Endothelial cell of umbilical vein (primary cell): Measurements from ENCODE around the gene WDR11.

ENCODE experiments used
- CTCF ChIP-seq, 2 donors: IDR thresholded peaks; 1 replicate in 1 of 2; 2 replicates in 1 of 2; pipeline ENCODE4 v1.5.1; 2011; ENCODE audit warnings: low read length in 2 of 2, mild to moderate bottlenecking in 2 of 2, moderate library complexity in 2 of 2, control low read depth in 1 of 2, inconsistent platforms in 1 of 2, low read depth in 1 of 2; ENCODE audit not compliant: insufficient read depth in 1 of 2; ENCODE audit errors: extremely low read depth in 1 of 2
- EZH2 ChIP-seq: IDR thresholded peaks from 2 replicates; pipeline ENCODE4 v1.6.1; 2012; ENCODE audit warnings: borderline replicate concordance, low read depth, mild to moderate bottlenecking, moderate library complexity, low read length, inconsistent platforms; ENCODE audit not compliant: severe bottlenecking
- JUN ChIP-seq: IDR thresholded peaks from 2 replicates; pipeline ENCODE4 v1.6.1; 2011; ENCODE audit warnings: borderline replicate concordance, low read depth; ENCODE audit not compliant: insufficient read length, insufficient read depth
- POLR2A ChIP-seq: IDR thresholded peaks from 2 replicates; pipeline ENCODE4 v1.6.1; 2012; ENCODE audit warnings: low read depth, mild to moderate bottlenecking, control low read depth, low read length

GRCh38 chr10:120828763-120829319, 22.3 kb upstream of the WDR11 start:
- TF ChIP-seq CTCF (IDR thresholded peaks at IDR 0.05; ENCODE audit: extremely low read depth in 1 of 2, insufficient read depth in 1 of 2, low read depth in 1 of 2, low read length in 2 of 2) (no peak), JUN (no peak), EZH2 (no peak), POLR2A (no peak)
